DMS 273 (cell line): ENCODE data around the gene LYPD6.

ENCODE experiments used
- DNase-seq: peaks from one replicate; lab custom pipeline; 2025; ENCODE audit not compliant: unreplicated experiment; lab: John Stamatoyannopoulos, UW

LYPD6 gene

DNA sequence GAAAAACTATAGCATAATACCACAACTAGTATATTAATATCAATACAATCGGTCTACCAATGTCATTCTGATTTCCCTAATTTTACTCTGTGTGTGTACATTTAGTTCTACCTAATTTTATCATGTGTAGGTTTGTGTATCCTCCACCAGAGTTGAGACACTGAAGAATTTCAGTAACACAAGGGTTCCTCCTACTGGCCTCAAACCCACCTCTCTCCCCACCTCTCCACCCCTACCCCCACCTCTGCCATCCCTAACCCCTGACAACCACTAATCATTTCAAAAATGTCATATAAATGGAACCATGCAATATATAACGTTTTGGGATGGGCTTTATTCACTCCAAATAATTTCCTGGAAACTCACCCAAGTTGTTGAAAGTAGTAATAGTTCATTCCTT is 117.9 kb downstream of the LYPD6 start:
- no peak for DNase-seq

DNA sequence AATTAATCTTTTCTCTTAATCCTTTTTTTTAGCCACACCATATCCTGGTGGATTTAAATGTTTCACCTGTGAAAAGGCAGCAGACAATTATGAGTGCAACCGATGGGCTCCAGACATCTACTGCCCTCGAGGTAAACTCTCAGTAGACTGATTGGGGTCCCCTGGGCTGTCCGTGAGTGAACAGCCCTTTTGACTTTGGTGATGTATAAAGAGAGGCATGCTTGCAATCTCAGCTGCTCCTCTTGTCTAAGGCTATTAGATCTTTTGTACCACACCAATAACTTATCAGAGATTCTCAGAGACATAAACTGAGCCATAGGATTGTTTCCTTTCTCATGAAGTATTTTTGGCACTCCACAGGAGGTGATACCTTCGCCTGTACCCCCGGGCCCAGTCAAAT is 118.6 kb downstream of the LYPD6 start:
- DNase-seq, result no peak

DNA sequence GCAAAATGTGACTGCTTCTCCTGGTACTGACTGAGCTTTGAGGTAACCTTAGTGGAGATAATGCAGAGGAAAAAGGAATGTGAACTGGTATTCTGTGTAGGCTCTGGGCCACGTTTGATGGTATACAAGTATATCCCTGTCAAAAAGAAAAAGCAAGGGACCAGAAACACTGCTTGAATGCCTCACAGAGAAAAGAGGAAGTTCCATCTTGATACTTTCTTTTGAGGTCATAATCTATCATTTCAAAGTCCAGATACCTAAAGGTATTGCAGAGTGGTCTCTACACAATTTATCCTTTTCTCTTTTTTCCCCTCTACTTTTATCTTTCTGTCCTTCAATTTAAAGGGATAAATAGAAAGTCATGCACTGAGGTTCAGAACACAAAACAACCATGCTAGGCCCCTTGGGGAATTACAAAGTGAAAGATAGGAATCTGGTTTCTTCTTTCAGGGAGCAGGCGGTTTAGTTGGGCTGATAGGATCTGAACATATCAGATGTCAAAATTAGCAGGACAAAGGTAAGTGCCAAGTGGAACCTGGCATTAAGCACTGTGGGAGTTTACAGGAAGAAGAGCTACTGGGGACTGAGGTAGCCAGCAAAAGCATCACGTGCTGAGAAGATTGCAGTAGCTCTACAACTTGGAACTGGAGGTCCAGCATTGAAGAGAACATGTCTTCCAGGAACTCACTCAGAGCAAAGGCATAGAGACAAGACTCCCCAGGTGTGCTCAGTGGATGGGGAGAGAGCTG is 121.2 kb downstream of the LYPD6 start:
- peak; percentile 32 for DNase-seq

DNA sequence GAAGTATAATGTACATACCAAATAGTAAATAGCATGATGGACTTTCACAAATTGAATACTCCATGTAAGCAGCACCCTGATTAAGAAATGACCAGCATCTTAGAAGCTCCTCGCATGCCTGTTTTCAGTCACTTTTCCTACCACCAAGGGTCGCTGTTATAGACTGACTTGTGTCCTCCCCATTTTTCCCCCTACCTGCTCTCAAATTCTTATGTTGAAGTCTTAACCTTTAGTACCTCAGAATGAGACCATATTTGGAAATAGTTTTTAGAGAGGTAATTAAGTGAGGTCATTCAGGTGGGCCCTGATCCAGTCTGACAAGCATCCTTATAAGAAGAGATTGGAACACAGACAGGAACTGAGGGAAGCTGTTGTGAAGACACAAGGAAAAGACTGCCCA is 125.9 kb downstream of the LYPD6 start:
- DNase-seq, result no peak

DNA sequence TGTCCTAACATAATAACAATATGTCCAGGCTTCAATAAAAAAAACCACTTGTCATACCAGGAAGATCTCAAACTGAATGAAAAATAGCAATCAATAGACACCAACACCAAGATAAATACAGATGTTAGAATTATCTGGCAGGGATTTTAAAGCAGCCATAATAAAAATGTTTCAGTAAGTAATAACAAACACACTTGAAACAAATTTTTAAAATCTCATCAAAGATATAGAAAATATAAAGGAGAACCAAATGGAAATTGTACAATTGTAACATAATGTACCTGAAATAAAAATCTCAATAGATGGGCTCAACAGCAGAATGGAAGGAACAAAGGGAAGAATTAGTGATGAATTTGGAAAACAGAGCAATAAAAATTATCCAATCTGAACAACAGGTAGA is 128.1 kb downstream of the LYPD6 start:
- DNase-seq, result no peak

- no peak for DNase-seq
Measured at GRCh38 chr2:149463328-149464002, 133.1 kb downstream of the LYPD6 start.

DNA sequence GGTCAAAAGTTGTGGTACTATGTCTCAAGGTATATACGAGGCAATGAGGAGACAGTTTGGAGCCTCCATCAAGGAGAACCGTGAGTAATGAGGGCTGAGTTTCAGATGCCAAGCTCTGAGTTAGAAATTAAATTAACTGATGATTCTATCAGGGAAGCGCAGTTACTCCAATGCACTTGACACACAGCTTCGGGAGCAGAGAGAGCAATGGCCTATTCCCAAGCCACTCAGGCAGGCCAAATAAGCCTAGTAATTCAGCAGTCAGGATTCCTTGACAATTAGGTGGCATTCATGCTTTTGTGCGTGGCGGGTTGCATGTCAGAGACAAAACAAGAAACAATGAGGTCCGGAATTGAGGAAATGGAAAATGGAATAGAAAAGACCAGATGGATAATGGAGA is 134.0 kb downstream of the LYPD6 start:
- no peak for DNase-seq

DNA sequence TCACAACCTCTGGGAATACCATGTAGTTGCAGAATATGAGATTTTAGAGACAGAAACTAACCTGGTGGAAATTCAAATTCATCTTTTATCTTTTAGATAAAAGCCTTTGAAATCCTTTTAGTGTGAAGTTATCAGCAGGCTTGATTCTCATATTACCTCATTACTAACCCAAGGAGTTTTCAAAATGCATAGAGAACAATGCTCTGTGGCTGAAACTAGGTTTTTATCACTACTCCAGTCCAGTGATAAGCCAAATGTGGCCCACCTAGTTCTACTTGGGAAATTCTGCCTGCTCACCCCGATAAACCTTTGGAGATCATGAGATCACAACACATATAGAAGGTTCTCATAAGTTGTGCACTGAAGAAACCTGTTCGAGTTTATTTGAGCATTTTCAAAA is 135.5 kb downstream of the LYPD6 start:
- no peak for DNase-seq

DNA sequence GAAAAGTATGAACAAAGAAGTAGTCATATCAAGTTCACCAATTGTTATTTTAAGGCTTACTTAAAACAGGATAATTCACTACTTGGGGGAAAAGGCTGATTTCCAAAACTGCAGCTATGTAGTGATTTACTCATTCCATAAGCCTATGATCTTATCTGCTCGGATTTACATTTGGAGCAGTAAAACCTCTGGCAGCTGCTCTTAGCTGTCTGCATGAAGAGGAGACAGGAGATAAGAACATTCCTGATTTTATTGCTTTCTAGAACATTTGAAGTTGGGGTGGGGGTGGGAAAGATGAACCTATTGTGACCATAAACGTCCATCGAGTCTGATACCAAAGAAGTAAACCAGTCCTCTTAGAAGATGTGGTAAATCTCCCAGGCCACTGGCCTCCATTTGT is 136.2 kb downstream of the LYPD6 start:
- no peak for DNase-seq

GRCh38 chr2:149467436-149467835 is 137.0 kb downstream of the LYPD6 start:
- DNase-seq, result no peak

DNA sequence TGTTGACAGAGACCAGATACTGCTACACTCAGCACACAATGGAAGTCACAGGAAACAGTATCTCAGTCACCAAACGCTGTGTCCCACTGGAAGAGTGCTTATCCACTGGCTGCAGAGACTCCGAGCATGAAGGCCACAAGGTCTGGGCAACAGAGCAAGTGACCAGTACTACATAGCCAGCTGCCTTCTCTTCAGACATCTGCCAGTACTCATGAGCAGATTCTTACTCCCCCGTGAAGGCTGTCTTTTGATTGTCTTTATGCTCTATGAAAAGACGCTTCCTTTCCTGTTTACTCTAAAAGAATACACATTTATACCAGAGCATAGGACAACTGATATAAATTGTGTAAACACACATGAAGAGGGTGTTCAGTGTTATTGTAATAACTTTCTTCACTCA is 138.2 kb downstream of the LYPD6 start:
- DNase-seq, result no peak

DNA sequence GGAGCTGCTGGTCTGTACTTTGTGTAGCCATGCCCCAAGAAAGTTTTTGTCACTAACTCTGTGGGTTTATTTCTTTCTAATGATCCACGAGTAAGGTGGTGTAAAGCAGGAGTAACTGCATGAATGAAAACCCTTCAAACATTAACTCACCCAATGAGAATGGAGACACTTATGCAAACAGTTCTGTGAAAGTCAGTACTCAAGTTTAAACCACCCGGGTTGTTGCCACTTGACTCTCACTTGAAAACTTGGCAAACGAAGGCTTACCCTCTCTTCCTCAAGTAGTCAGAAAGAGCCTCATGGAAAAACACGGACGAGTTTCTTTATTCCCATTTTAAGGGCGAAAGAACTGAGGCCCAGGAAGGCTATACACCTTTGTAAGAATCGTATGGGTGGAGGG is 139.7 kb downstream of the LYPD6 start:
- DNase-seq, result no peak

DNA sequence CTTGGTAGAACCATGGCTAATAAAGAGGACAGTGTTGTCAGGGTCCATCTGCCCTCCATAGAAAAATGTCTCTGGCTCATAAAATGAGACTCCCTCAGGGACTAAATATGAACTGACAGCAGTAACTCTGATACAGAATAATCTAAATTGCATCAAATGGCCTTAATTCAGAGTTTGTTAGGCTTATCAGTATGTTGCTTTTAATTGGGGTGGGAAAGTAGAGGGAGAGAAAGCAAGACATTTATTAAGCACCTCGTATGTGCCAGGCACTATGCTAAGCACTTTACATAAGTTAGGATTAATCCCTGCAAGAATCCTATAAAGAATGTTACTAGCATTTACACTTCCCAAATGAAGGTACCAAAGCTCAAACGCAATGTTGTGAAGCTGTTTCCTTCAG is 142.0 kb downstream of the LYPD6 start:
- no peak for DNase-seq

DNA sequence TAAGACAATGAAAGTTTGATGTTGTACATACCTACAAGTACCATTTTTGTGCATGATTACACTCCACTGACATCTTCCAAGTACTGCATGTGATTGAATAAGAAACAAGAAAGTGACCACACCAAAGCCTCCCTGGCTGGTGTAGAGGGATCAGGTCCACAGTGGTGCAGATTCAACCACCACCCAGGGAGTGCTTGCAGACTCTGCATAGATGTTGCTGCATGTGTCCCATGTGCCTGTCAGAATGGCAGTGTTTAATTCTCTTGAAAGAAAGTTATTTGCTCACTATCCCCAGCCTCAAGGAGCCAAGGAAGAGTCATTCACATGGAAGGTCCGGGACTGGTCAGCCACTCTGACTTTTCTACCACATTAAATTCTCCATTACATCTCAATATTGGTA is 142.7 kb downstream of the LYPD6 start:
- no peak for DNase-seq

DNA sequence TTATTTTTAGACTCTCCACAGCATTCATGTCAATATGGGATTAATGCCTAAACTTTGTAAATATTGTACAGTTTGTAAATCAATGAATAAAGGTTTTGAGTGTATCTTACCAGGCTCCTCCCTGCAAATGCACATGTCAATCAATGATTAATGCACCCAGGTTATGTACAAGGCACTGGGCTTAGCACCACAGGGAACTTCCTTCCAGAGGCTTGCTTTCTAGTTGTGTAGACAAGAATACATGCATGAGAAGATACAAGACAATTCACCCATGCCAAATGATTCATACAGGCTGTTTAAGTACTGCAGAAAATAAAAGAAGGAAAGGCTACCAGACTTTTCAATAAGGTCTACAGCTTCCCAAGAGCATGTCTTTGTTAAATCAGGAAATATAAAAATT is 143.1 kb downstream of the LYPD6 start:
- no peak for DNase-seq

- DNase-seq, result no peak
Measured at GRCh38 chr2:149483004-149483605, 152.7 kb downstream of the LYPD6 start.

- no peak for DNase-seq
Measured at GRCh38 chr2:149486664-149487063, 156.3 kb downstream of the LYPD6 start.

GRCh38 chr2:149487189-149487588 is 156.8 kb downstream of the LYPD6 start:
- DNase-seq, result no peak

DNA sequence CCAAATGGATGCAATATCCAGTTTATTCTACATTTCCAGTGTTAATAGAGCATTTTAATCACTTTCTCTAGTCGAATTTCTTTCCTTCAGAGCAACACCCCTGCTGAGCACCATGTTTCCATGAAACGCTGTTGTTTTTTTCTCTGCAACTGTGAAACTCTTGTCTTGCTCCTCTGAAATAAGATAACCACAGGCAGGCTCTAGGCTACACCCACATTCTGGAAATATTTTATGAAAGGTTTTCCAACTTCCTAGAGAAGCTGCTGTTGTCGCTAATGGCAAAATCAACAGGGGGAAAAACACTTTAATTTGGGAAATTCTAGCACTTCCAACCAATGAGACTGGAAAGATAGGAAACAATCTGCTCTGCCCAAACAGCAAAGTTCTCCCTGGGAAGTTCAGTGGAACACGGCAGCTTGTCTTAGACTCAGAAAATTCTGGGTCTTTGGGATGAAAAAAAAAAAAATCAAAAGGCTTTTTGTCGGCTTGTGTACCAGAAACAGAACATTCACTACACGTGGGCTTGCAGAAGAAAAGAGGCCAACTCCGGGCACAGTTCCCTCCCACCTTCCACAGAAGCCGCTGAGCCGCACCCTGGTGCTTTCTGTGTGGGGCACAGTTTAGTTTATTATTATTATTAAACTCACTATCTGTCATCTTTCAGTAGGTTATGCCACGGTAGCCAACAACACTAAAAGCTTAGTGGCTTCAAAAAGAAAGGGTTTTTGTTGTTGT is 158.5 kb downstream of the LYPD6 start:
- DNase-seq, result no peak

DNA sequence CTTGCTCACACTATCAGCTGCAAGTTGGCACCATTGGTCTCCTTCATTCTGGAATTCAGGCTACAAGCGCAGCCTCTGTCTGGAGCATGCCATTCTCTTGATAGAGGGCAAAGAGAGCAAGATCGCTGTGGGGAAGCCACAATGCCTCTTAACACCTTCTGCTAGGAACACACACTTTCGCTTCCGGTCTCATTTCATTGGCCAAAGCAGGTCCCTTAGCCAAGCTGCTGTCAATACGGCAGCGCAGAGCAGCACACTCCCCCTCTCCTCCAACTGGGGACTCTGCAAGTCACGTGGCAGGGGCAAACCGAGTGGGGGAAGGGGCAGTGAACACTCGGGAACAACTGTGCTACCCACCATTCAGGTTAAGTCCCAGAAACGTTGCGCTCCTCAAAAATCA is 159.1 kb downstream of the LYPD6 start:
- no peak for DNase-seq

- DNase-seq, result peak; percentile 27
Measured at GRCh38 chr2:149490296-149490695, 159.9 kb downstream of the LYPD6 start.

DNA sequence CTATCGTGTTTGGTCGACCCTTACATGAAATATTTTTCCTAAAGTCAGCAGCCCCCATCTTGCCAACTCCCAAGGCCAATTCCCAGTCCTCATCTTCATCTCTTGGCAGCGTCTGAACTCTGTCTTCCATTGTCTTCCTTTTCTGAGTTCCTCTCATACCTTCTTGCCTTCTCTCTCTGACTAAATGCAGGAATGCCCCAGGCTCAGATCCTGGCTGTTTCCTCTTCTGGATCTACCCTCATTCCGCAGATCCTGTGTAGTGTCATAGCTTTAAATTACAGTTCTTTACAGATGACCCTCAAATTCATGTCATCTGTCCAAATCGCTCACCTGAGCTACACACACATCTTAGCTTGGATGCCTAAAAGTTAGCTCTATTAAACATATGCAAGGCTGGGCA is 162.5 kb downstream of the LYPD6 start:
- DNase-seq, result no peak
